T1000 (cell line): Measurements from ENCODE around the gene UCHL5.

ENCODE experiments used
- DNase-seq: peaks from one replicate; lab custom pipeline; 2025; ENCODE audit warnings: mixed read lengths; lab: John Stamatoyannopoulos, UW

The UCHL5 gene, protein sequence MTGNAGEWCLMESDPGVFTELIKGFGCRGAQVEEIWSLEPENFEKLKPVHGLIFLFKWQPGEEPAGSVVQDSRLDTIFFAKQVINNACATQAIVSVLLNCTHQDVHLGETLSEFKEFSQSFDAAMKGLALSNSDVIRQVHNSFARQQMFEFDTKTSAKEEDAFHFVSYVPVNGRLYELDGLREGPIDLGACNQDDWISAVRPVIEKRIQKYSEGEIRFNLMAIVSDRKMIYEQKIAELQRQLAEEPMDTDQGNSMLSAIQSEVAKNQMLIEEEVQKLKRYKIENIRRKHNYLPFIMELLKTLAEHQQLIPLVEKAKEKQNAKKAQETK

DNA sequence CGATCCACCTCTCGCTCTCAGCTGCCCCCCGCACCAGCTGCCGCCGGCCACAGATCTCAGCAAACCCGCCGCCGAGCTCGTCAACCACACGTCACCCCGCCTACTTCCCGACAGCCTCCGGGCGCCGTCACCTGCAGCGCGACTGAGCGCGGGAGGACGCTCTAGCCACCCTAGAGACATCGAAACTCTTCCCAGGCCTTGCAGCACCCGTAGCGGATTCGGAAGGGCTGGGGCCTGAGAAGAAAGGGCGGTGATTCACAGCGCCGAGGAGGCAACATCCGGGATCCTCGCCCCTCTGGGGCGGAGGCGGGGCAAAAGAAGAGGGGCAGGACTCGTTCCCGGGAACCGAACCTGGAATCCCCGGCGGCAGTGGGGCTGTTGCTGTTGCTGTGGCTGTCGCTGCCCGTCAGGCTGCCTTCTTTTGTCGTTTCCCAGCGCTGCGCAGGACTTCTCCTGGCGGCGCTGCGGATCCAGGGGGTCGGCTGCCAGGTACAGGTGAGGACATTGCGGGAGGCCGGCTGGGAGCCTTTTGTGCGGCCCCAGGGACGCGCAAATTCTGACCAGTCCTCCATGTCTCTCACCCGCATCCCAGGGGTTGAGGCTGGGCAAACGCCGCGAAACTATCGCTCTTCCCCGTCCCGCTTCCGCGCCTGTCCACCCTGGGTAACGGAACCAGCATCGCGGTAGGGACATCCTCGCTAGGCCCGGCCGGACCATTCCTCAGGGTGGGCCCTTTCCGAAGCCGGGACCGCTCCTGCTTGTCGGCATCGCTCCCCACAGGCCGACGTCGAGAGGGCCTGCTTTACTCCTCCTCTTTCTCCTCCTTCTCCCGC, at the start of gene UCHL5, which contains the start of gene RO60:
Gene UCHL5, minus strand, starts transcription at position 79 of the 833 bp plus-strand sequence. CDS start 100 bp downstream, outside the sequence.
Gene RO60, plus strand, starts transcription at position 331 of the 833 bp plus-strand sequence. CDS start 9,443 bp downstream, outside the sequence.
- DNase-seq, result peak; percentile 94

DNA sequence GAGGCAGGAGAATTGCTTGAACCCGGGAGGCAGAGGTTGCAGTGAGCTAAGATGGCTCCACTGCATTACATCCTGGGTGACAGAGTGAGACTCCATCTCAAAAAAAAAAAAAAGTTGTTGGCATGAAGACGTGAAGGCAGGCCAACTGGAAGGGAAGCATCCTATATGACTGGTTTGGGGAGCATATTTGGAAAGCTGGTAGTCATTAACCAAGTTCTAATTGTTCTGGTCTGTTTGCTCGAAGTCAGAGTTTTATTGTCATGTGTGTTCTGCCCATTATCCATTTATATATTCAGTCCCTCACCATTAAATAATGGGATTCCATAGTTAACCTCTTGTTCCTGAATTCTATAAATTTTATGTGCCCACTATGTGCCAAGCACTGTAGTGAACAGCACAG, 49.3 kb upstream of the UCHL5 start:
- no peak for DNase-seq

DNA sequence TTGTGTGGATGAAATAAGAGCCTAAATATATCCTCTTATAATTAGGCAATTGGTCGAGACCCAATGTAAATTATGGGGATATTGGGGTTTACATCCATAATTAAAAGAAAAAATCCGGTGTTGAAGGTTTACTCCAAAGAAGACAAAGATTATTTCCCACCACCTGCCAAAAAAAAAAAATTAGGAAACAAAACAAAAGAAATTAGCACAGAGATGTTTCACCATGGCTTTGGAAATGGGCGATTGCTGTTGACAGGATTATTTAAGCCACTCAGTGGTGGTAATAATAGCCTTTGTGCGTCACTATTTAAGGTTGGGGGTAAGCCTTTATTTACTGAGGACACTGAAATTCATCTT, 46.6 kb upstream of the UCHL5 start:
- no peak for DNase-seq

DNA sequence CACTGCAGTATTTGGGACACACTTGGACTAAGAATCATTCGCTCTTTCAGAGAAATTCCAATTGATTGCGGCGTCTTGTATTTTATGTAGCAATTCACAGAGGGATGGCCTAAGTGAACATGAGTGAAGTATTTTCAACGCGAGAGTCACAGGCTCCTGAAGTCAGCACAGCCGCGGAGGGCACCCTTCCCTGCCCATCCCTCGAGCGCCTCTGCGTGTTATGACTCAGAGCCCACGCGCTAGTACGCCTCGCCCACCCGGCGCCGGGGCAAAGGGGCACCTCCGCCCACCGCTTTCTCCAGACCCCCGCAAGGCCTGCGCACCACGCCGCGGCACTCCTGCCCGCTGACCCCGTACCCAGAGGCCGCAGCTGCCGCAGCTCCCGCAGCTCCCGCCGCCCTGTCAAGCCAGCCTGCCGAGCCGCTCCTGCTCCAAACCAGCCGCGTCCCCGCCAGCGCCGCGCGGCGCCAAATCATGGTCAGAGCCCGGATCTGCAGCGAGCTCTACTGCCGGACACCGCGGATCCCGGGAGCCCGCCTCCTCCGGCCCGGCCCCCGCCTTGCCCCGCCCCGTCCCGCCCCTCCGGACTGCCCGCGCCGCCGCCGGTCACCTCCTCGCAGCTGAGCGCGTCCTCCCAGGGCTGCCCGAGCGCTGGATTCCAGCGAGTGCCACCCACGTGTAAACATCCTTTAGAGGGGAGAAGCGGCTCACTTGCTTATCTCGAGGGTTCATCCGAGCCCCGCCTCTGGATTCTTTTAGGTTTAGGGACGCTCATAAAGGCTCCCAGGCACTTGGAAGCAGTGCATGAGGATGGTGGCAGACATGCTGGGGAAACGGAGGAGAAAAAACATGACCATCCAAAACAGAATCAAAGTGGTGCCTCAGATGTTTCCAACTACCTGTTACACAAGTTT, 46.0 kb upstream of the UCHL5 start, which contains the start of gene GLRX2:
Gene GLRX2, minus strand, starts transcription at position 508 of the 914 bp plus-strand sequence. Its CDS starts 32 bp downstream, at position 476.
- peak; percentile 92 for DNase-seq

DNA sequence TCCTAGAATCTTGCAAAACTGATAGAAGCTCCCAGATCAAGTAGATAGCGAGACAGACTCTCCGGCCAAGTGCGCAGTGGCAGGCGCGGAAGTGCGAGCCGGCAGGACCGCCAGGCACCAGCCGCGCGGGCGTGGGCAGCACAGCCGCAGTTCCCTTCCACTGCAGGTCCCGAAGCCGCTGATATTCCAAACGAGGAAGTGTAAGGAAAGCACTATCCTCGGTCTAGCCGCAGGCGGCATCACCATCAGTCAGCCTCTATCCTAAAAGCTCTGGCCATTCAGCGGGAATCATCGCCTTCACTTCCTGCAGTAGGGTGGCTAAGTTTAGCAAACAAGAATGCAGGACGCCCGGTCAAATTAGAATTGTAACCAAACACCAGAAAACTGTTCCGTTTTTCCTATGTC, 45.3 kb upstream of the UCHL5 start:
- DNase-seq, result no peak

DNA sequence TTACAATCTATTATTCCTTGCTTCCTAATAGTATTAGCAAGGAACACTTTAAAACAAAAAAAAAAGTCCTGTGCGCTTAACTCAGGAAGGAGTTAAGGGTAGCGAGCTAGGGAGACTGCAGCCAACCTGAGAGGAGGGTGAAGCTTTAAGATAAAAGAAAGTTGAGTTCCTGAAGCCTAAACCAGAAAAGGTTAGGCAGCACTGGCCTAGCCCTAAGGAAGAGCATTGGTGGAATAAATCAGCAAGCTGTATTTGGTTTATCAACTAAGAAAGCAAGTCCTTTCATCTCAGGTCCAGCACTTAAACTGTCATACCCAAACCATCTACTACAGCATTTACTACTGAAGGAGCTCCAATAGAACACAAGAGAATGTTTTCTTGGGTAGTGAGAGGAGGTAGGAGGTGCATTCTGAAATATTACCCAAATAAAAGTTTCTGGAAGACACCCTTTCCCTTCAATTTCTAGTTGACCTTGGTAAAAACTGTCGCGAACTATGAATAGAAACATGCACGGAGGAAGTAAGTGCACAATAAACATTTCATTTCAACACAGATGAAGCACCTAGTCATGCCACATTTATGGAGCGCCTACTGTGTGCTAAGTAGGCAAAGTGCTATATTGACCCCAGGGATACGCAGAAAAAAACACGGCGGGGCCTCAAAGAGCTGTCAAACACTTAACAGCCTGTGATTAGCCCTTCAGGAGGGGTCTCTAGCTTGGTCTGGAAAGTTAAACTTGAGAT, 44.8 kb upstream of the UCHL5 start:
- DNase-seq, result no peak

DNA sequence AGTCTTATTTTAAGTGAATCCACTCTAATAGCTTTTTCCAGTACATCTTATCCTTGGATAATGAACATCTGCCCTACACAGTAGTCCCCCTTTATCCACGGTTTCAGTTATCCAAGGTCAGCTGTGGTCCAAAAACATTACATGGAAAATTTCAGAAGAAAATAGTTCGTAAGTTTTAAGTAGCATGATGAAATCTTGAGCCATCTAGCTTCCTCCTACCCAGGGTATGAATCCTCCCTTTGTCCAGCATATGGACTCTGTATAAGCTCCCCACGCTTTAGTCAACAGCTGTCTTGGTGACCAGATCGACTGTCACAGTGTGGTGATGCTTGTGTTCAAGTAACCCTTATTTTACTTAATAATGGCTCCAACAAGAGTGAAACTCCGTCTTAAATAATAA, 43.5 kb upstream of the UCHL5 start:
- no peak for DNase-seq

DNA sequence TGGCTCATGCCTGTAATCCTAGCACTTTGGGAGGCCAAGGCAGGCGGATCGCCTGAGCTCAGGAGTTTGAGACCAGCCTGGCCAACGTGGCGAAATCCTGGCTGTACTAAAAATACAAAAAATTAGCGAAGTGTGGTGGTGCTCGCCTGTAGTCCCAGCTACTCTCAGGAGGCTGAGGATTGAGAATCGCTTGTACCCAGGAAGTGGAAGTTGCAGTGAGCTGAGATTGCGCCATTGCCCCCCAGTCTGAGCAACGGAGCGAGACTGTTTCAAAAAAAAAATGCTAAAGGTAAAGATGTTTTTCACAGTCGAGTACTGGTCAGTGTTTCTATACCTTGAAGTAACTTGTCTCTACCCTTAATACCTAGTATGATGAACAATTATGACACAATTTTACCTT, 35.0 kb upstream of the UCHL5 start:
- no peak for DNase-seq

DNA sequence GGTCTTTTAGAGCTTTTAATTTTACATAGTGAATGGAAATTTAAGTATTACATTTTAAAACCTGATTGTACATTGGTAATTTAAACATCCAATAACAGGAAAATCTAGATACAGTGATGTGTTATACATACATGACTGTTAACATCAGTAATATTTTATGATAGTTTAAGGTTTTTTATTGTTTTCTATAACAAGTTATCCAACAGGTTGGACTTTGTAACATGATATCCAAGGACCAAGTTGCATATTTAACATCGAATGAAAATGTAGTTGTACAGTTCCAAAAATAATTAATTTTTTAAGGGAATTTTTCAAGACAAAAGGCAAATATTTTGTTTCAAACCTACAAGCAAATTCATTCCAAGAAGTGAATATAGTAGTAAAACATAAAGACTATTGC, 31.7 kb upstream of the UCHL5 start:
- DNase-seq, result no peak

DNA sequence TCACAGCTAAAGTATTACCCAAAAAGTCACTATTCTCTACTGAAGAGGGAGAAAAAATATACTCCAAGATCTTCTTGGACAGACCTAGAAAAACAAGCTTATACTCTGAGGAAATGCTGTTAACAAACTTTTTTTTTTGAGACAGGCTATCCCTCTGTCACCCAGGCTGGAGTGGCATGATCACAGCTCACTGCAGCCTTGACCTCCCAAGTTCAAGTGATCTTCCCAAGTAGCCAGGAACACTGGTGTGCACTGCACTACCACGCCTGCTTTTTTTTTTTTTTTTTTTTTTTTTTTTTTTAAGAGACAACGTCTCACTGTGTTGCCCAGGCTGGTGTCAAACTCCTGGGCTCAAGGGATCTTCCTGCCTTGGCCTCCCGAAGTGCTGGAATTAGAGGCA, 28.7 kb upstream of the UCHL5 start:
- no peak for DNase-seq

DNA sequence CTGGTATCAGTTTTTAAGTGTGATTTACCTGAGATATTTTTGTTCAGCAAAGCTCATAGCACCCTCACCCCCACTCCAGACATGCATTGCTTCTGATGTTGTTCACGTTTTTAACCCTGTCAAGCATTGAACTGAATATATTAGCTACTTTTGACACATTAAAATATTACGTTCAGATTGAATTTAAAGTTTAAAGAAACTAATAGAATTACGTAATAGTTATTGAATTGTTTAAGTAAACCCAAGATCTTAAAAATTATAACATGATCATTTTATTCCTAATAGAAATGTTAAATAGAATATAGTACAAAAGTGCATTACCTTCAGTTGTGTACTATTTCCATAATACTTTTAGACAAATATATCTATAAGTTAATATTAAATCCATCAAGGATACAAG, 27.2 kb upstream of the UCHL5 start:
- DNase-seq, result no peak

DNA sequence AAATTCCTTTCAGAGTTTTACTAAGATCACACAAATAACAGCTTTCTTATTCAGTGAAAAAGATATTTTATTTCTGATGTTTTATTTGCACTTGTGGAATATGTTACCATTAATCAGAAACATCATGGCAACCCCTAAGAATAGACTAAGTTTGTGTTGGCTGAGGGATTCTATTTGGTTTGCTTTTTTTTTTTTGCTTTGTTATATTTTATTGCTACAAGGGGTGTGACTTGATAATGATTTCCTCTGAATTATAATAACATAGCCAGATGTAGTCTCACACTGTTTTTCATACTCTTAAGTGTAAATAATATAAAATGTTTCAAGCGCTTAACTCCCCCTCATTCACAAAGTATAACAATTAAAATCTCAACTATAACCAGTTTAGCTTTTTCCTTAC, 26.1 kb upstream of the UCHL5 start:
- no peak for DNase-seq

DNA sequence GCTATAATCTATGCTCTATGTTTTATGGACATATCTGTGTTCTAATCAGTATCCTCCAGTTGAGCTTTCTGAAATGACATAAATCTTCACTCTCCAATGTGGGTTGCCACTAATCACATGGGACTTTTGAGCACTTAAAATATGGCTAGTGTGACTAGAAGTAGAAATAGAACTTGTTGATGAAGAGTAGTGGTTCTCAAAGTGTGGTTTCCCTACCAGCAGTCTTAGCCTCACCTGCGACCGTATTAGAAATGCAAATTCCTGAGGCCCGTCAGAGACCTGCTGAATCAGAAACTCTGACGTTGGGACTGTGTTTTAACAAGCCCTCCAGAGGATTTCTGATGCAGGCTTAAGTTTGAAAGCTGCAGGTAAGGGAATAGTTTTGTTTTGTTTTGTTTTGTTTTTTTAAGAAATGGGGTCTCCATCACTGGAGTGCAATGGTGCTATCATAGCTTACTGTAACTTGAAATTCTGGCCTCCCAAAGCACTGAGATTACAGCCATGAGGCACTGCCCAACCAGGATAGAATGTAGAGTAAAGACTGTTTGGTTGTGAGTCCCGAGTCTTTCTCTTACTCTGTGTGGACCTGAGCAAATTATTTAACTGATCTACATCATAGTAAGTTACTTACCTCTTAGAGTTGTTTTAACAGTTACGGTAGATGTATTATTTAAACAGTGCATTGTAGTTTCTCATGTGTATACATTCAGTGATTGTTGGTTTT, 24.4 kb upstream of the UCHL5 start:
- DNase-seq, result no peak

DNA sequence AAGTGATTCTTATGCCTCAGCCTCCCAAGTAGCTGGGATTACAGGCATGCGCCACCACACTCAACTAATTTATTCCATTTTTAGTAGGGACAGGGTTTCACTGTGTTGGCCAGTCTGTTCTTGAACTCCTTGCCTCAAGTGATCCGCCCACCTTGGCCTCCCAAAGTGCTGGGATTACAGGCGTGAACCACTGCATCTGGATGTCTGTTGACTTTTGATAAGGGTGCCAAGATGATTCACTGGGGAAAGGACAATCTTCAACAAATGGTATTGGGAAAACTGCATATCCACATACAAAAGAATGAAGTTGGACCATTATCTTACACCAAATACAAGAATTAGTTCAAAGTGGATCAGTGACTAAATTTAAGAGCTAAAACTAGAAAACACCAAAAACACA, 20.0 kb upstream of the UCHL5 start:
- no peak for DNase-seq

DNA sequence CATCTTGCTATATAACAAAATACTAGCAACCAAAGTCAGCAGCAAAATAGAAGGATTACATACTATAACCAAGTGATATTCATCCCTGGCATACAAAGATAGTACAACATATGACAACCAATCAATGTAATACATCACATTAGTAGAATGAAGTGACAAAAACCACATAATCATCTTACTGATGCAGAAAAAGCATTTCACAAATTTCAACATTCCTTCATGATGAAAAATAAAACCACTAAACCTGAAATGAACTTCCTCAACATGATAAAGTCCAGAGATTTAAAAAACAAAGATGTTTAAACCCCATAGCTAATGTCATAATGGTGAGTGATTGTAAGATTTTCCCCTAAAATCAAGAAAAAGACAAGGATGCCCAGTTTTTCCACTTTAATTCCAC, 18.8 kb upstream of the UCHL5 start:
- no peak for DNase-seq

DNA sequence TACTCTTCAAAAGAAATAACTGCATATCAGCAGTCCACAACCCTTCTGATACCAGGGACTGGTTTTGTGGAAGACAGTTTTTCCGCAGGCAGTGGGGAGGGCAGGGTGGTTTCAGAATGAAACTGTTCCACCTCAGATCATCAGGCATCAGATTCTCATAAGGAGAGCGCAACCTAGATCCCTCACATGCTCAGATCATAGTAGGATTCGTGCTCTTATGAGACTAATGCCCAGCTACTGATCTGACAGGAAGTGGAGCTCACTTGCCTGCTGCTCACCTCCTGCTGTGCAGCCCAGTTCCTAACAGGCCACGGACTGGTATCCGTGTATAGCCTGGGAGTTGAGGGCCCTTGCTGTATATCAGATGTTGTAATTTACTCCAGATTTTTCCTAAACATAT, 11.8 kb upstream of the UCHL5 start:
- no peak for DNase-seq

DNA sequence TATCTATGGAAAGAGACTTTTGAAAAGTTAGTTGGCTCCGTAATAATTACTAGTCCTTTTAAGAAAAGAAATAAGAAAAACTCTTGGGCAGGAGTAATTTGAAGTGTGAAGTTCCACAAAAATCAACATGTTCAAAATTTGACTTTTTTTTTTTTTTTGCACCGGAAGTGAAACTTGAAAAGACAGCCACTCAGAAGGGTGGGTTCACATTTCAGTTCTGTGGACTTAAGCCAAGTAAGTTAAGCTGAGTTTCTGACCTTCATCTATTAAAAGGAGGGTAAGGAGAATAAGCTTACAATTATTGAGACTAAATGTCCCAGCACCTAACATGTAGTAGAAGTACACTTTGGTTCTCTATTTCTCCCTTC, 11.2 kb upstream of the UCHL5 start:
- no peak for DNase-seq

DNA sequence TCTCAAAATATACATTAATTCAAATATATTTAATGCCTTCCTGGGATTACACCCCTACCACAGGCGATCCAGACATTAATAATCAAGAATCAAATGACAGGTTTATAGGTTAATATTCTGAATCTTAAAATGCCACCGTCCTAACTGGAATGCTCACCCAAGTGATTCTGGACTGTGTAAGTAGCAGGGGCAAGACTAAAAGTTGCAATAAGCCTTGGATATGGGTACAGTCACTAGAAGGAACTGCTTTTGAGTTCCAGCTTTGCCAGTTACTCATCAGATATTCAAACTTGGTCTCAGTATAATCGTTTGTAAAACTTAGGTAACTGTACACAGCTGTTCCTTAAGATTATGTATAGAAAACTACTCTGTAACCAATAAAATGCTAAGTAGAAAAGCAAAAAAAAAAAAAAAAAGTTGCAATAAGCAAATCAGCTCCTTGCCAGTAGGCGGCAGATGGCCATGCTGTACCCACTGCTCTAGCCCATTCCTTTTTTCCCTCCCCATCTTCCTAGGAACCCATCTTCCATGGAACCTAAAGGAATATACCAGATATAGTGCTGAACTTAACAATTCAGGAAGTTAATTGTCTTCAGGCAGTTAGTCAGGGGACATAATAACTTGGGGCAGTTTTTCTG, 10.7 kb upstream of the UCHL5 start:
- no peak for DNase-seq

DNA sequence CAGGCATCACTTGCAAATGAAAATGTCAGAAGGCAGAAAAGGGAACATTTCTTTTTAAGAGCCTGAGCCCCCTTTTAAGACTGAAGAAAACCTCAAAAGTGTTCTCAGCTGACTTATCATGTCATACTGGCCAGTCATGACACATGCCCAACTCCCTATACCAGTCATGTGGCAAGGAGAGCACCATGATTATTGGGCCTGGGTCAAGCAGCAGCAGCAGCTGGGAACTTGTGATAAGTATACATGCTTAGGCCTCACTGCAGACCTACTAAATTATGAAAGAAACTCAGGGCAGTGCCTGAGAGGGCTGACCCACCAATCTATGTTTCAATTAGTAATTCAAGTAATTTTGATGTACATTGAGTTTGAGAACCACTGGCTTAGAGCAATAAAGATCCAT, 8.9 kb upstream of the UCHL5 start:
- no peak for DNase-seq

DNA sequence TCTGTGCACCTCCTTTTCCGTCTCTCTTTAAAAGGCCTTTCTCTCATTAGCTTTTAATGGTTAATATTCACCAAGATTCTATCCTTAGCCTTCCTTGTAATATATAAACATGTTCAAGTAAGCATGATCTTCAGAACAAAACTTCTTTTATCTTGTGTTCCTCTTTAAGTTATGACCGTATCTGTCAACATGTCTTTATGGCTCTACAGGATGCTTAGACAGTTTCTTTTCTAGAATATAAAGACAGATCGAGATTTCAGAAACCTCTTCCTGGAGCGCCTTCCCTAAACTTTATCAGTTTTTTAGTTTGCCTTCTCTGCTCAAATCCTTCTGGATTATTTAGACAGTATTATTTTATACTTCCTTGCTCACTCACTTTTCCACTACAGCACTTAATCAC, 7.4 kb upstream of the UCHL5 start:
- DNase-seq, result no peak
